DND-41 (cell line): Measurements from ENCODE around the gene GRID1.

Source experiments
- EZH2 ChIP-seq: IDR thresholded peaks from 3 replicates; pipeline ENCODE4 v1.6.1; 2012; ENCODE audit warnings: borderline replicate concordance, low read depth, mild to moderate bottlenecking, moderate library complexity, low read length, inconsistent platforms; ENCODE audit not compliant: severe bottlenecking
- TF ChIP-seq, protein P1 (sequence below): IDR thresholded peaks from 2 replicates; pipeline ENCODE4 v1.5.1; 2012; ENCODE audit warnings: borderline replicate concordance, low read length, moderate library complexity, mild to moderate bottlenecking; ENCODE audit not compliant: poor library complexity, severe bottlenecking; ENCODE audit errors: extremely low read depth

- TF ChIP-seq, protein P1, sequence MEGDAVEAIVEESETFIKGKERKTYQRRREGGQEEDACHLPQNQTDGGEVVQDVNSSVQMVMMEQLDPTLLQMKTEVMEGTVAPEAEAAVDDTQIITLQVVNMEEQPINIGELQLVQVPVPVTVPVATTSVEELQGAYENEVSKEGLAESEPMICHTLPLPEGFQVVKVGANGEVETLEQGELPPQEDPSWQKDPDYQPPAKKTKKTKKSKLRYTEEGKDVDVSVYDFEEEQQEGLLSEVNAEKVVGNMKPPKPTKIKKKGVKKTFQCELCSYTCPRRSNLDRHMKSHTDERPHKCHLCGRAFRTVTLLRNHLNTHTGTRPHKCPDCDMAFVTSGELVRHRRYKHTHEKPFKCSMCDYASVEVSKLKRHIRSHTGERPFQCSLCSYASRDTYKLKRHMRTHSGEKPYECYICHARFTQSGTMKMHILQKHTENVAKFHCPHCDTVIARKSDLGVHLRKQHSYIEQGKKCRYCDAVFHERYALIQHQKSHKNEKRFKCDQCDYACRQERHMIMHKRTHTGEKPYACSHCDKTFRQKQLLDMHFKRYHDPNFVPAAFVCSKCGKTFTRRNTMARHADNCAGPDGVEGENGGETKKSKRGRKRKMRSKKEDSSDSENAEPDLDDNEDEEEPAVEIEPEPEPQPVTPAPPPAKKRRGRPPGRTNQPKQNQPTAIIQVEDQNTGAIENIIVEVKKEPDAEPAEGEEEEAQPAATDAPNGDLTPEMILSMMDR, result no peak
- TF ChIP-seq EZH2, result no peak
Measured at GRCh38 chr10:85696893-85697292, 669.7 kb downstream of the GRID1 start.
